Measurements from ENCODE around the gene CACNB4.
"Not testable (repeated sequence)": the region's sequence is repeated elsewhere in the genome, so short reads cannot be mapped to it uniquely, and the experiment has no call there.

CACNB4 gene

DNA sequence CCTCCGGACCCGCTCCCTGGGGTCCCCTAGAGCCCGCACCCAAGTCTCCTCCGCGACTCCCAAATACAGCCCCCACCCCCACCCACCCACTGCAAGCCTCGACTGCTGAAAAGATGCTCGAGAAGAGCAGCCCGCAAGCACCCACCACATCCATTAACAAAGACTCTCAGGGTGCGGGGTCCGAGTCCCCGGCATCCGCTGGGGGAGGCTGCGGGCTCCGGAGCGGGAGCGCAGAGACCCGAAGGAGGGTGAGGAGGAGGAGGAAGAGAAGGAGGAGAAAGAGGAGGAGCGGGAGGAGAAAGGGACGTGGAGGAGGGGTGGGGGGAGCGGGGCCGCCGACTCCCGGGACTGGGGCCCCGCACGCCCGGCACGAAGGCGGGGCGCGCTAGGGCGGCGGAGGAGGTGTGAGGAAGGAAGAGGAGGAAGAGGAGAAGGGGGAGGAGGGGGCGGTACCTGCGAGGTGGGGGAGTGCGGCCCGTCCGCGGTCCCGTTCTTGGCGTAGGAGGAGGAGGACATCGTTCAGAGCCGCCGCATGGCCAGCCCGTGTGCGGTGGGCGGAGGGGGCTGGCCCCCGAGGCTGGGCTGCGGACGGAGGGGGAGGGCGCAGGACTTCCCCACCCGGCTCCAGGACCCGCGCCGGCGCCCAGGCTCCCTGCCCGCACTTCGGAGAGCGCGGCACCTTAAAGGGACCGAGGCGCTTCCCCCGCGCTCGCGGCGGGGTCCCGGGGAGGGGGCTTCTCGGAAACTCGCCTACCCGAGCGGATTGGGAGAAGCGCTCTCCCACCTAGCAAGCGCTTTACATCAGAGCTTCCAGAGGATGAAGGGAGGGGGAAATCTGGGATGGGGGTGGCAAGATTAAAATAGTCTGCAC is at the start of gene CACNB4:
TSS of gene CACNB4 (minus strand) at position 549 of the 871 bp plus-strand sequence.
- DNase-seq (ENCODE audit: low read depth): no peak

GRCh38 chr2:152134488-152135280 is 35.8 kb upstream of the CACNB4 start:
- DNase-seq (ENCODE audit: low read depth): no peak

DNA sequence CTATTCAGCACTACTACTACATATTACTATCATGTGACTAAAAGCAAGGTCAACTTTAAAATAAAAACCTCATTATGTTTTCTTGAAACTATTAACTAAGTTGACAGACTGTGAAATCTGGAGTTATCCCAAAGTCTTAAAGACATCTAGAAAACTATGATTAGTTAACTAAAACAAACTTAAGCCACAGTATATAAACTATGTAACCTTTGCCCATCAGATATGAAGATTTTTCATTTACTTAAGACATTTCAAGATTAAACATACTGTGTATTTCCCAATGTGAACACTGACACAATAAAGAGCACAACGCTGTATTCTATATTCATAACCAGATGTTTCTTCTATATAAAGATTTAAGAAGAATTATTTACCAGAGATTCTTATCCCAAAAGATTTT is 33.5 kb upstream of the CACNB4 start:
- no peak for DNase-seq (ENCODE audit: low read depth)

DNA sequence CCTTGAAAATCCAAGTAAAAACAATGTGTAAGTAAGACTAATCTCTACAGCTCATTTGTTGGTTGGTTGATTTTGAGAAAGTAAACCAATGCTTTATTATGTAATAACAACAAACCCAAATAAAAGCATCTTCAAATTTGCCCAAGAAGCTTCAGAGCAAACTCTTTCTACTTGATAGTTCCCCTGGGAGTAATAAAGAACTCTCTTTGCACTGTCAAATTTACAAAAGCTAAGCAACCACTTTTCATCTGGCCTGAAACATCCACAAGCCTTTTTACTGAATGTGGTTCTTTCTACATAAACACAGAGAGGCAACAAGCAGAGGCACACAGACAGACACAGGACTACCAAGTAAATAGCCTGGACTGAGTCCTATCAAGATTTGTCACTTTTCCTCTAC is 28.8 kb upstream of the CACNB4 start:
- no peak for DNase-seq (ENCODE audit: low read depth)

DNA sequence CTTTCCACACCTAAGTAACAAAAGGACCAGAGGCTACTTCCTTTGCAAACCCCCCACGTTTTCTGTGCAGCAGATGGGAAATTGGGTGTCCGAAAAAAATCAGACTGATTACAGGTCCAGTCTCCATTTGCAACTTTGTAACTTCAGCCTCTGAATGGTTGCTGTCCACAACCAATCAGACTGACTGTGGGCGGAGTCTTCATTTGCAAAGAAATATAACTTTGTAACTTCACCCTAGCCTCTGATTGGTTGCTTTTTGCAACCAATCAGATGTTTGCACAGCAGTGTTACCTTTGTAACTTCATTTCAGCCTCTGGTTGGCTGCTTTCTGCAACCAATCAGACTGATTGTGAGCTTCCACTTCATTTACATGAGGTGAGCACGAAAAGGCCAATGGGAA is 27.8 kb upstream of the CACNB4 start:
- no peak for DNase-seq (ENCODE audit: low read depth)

DNA sequence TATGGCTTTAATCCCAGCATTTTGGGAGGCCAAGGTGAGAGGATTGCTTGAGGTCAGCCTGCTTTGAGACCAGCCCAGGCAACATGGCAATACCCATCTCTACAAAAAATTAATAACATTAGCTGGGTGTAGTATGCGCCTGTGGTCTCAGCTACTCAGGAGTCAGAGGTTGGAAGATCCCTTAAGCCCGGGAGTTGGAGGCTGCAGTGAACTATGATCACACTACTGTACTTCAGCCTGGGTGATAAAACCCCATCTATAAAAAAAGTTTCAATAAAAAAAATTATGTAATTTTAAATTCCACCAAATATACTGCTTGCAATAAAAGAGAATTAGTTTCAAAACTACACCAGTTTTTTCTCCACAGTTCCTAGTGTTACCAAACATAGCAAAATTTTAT is 23.3 kb upstream of the CACNB4 start:
- no peak for DNase-seq (ENCODE audit: low read depth)

GRCh38 chr2:152120430-152120829 is 21.6 kb upstream of the CACNB4 start:
- no peak for DNase-seq (ENCODE audit: low read depth)

DNA sequence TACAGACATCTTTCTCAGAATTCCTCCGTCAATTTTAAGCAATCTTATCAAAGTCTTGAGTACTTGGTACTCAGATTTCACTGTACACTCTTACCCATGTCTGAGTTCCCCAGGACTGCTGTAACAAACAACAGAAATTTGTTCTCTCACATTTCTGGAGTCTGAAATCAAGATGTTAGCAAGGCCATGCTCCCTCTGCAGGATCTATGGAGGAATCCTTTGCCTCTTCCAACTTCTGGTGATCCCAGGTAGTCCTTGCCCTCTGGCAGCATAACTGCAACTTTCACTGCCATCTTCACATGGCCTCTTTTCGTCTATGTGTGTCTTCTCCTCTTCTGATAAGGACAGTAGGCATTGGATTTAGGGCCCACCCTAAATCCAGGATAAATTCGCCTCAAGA is 17.1 kb upstream of the CACNB4 start:
- no peak for DNase-seq (ENCODE audit: low read depth)

DNA sequence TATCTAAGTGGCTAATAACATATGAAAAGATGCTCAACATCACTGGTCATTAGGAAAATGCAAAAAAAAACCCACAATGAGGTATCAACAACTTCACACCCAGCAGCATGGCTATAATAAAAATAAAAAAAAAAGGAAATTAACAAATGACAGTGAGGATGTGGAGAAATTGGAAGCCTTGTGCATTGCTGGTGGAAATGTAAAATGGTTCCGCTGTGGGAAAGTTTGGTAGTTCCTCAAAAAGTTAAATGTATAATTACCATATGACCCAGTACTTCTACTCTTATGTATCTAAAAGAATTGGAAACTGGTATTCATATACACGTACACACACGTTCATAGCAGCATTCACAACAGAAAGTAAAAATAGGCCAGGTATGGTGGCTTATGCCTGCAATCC is 15.5 kb upstream of the CACNB4 start:
- no peak for DNase-seq (ENCODE audit: low read depth)

- DNase-seq (ENCODE audit: low read depth): not testable (repeated sequence)
Observed at GRCh38 chr2:152107140-152107539, 8.3 kb upstream of the CACNB4 start.

GRCh38 chr2:152106464-152106863 is 7.6 kb upstream of the CACNB4 start:
- DNase-seq (ENCODE audit: low read depth): no peak

- DNase-seq (ENCODE audit: low read depth): no peak
Observed at GRCh38 chr2:152103271-152103670, 4.4 kb upstream of the CACNB4 start.

DNA sequence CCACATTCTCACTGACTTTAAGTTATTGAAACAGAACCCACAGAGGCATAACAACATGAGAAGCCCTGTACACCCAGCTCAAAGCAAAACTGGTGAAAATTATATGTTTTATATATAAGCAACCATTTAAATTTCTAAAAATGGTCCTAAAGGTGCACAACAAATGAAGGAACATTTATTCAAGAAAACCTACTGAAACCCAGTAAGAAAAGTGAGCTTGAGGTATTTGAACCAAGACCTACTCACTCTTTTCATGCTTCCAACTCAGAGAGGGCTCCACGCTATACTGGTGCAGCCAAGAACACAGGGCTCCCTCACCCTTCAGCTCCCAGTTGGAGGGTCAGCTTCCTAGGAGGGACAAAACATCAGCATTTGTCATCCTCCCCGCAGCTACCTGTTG is 2.1 kb upstream of the CACNB4 start:
- no peak for DNase-seq (ENCODE audit: low read depth)

DNA sequence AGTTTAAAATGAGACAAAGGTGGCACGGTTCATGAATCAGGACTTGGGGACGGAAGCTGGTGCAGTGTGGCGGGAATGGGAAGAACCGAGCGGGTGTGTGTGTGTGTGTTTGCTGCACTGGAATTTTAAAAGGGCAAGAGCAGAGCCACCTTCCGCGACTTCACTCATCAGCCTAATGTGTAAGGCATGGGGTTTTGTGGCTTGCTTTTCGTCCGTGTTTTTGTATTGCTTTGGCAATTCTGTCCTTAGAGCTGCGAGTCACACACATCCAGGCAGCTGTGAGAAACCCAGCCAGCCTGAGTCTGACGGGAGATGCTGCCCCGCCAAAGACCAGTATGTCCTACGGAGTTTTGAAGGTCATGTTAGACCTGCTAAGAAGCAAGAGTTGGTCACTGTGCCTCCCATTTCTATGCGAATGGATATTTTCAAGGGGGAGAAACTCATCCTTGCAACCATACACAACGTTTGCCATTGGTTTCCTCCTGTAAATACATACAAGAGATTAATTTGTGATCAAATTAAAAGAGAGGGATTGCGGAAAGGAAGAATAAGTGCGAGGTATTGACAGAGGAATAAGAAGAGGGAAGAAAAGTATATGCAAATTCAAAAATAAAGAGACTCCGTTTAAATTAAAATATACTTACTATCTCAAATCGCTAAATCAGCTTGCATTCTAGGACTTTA is 665 bp upstream of the CACNB4 start:
- DNase-seq (ENCODE audit: low read depth): no peak

DNA sequence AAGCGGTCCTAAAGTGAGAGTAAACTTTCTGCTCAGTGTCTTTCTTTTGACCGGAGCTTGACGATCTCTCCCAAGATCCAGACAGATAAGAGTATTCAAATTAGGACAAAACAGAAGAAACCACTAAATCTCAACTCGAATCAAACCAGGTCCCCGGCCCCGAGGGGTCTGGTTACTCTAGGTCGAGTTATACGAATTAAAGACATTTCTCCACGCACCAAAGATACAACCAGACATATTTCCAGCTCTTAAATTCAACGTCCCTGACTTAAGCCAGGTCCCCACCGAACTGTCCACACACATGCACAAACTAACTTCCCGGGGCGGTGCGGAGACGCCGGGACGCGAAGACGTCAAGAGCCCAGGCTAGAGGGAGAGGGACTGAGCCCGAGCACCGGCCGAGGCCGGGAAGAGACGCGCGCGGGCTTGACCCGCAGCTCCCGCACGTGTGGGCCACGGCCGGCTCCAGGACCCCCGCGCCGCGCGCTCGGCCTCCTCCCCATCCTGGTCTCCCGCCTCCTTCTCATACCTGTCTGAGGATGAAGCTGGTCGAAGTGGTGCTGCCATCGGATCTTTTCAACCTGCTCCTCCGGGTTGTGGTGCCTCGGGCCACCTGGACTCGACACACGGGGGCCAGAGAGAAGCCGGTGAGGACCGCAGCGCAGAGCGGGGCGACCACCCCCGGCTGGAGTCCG is 896 bp downstream of the CACNB4 start:
- no peak for DNase-seq (ENCODE audit: low read depth)

DNA sequence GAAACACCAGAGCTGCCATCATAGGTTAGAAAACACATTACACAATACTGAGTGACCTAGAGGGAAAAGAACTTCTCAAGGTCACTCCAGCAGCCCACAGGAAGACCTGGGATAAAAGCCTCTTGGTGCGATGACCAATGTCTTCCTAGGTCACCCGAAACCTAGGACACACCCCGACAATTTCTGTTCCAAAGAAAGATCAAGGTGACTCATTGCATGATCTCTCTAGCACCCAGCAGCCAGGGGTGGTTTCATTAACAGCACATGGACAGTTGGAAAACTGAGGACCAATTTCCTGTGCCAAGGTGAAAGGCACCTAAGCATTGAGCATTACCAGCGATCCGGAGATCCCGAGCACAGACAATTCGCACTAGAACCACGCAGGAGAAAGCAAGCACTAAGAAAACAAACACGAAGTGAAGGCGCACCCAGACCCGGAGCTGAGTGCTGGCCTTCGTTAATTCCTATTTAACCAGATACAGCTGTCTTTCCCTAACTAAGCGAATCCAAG is 1.5 kb downstream of the CACNB4 start:
- peak; percentile 9 for DNase-seq (ENCODE audit: low read depth)

DNA sequence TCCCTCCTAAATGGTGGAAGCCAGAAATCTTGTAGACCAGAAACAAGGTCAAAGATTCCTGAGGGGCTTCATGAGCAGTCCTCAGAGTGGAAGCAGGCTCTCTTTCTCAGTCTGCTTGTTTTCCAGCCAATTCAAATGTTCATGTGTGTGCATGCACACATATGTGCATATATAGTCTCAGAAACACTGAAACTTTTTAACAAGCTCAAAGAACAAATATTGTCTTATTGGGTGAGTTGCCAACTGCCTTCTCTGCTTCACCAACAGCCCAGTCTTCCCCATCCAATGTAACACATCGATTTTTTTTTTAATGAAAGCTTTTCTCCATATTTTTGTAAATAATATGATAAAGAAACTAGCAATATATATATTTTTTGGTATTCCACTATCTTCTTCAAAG is 3.7 kb downstream of the CACNB4 start:
- no peak for DNase-seq (ENCODE audit: low read depth)

DNA sequence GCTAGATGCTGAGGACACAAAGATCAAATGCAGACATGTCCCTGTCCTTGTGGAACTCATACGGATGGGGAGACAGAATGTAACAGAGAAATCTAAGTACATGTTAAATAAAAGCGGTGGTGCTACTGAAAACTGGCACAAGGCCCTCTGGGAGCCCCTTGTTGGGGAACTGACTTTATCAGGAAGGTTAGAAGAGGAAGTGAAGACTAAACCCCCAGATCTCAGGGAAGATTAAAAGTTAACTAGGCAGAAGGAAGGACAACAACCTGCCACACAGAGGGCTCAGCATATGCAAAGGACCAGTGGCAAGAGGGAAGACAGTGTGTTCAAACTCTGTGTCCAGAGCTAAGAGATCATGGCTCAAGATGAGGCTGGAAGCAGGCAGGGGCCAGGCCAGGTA is 4.8 kb downstream of the CACNB4 start:
- no peak for DNase-seq (ENCODE audit: low read depth)

DNA sequence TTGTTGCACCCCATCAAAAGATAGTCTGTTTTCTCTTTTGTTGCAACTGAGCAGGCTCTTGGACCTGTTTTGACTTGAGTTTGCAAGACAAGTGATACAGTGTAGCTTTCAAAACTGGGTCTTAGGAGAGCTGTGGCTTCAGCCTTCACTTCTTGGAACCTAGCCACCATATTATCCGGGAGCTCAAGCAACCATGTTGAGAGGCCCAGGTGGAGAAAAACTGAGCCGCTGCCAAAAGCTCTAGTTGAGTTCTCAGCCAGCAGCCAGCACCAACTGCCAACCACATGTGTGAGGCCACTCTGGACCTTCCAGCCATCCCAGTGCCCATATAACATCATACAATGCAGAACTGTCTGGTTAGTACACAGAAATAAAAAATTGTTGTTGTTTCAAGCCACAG is 5.4 kb downstream of the CACNB4 start:
- peak; percentile 12 for DNase-seq (ENCODE audit: low read depth)

DNA sequence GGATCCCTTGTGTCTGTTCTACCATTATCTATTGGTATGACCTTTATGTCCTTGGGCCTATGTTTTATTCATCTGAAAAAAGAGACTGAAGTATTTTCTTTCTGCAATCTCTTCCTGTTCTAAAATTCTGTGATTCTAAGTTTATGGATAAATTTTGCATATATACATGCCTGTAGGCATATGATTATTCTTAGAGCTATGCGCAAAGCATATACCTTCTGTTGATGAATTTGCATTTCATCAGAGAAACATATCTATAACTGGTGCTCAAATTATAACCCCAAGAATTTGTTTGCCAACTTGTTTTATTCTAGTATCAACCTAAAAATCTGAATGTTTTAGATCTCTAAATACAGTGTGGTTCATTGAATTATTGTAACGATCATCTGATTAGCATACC is 6.7 kb downstream of the CACNB4 start:
- no peak for DNase-seq (ENCODE audit: low read depth)

GRCh38 chr2:152090726-152091125 is 8.1 kb downstream of the CACNB4 start:
- not testable (repeated sequence) for DNase-seq (ENCODE audit: low read depth)

DNA sequence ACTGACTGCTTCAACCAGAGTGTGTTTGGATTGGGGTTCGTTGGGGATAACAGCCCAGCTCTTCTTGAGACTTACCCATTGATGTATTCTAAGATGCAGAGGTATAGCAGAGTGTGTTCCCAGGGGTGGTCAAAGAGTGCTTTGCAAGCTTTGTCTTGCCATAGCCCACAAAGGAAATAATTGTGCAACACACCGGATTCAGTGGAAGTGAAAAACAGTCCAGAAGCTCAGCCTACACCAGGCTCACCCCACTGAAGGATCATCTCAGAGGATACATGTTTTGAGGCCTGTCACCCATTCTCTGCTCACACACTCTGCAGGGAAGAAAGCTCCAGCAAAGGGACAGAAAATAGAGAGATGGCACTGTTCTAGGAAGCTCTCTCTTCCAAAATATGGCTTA is 9.6 kb downstream of the CACNB4 start:
- no peak for DNase-seq (ENCODE audit: low read depth)

All from fibroblast of the conjunctiva (primary cell).